Measurements from ENCODE around the gene LRIG3. TPM values are rescaled to one million over a fixed set of nuclear protein-coding genes. Genes with fewer than 3 reads are reported as not detected.

The LRIG3 gene
- polyA plus RNA-seq, 1 donor from 2014 or later = 0.22 TPM

- H3K36me3 ChIP-seq (ENCODE audit: insufficient read depth, low read length) = no peaks in the 10 kb centered on the region
- H3K27ac ChIP-seq (ENCODE audit: low read length) = no peak overlapping the region
- no peak overlapping the region for H3K4me3 ChIP-seq (ENCODE audit: low read length)
Measured at GRCh38 chr12:58895053-58895452, 25.3 kb downstream of the LRIG3 start.

GRCh38 chr12:58894040-58894439 lies 26.3 kb downstream of the LRIG3 start:
- Histone ChIP-seq H3F3A (ENCODE audit: insufficient read depth, low read length, poor library complexity, severe bottlenecking) (no peaks in the 10 kb centered on the region), H3K79me2 (replicated peaks; ENCODE audit: insufficient read depth, low read length) (no peaks in the 10 kb centered on the region), H3K9me2 (ENCODE audit: insufficient read depth, low read length) (no peaks in the 10 kb centered on the region), H3K36me3 (ENCODE audit: insufficient read depth, low read length) (no peaks in the 10 kb centered on the region), H3K4me3 (ENCODE audit: low read length) (no peak overlapping the region), H3K9me3 (ENCODE audit: low read length) (no peaks in the 10 kb centered on the region), H2AFZ (ENCODE audit: low read depth, low read length) (no peak overlapping the region), H4K20me1 (ENCODE audit: insufficient read depth) (no peaks in the 10 kb centered on the region), H3K4me2 (ENCODE audit: low read length) (no peak overlapping the region), H3K27ac (ENCODE audit: low read length) (no peak overlapping the region), H3K27me3 (ENCODE audit: insufficient read depth, low read depth, low read length) (no peaks in the 10 kb centered on the region), H3K9ac (ENCODE audit: low read length) (no peak overlapping the region)
- TF ChIP-seq POLR2AphosphoS5 (IDR thresholded peaks at IDR 0.05) = no peak
- no peak for TF ChIP-seq EP300 (conservative IDR thresholded peaks at IDR 0.05; ENCODE audit: poor library complexity, severe bottlenecking)
- no peak for TF ChIP-seq SMC3 (conservative IDR thresholded peaks at IDR 0.05; ENCODE audit: poor library complexity)
- TF ChIP-seq EZH2 (IDR thresholded peaks at IDR 0.05; ENCODE audit: borderline replicate concordance, insufficient read depth, low read length, poor library complexity, severe bottlenecking) = no peak
- TF ChIP-seq REST (IDR thresholded peaks at IDR 0.05; ENCODE audit: borderline replicate concordance) = no peak
- no peak for TF ChIP-seq MXI1 (conservative IDR thresholded peaks at IDR 0.05; ENCODE audit: poor library complexity, severe bottlenecking)

More at GRCh38 chr12:58895053-58895452, 25.3 kb downstream of the LRIG3 start:
- H3K9ac ChIP-seq (ENCODE audit: low read length) = no peak overlapping the region
- H3K79me2 ChIP-seq (replicated peaks; ENCODE audit: insufficient read depth, low read length) = no peaks in the 10 kb centered on the region
- H3K4me2 ChIP-seq (ENCODE audit: low read length) = no peak overlapping the region
- no peaks in the 10 kb centered on the region for H3K9me3 ChIP-seq (ENCODE audit: low read length)
- H3K27me3 ChIP-seq (ENCODE audit: insufficient read depth, low read depth, low read length) = no peaks in the 10 kb centered on the region
- no peaks in the 10 kb centered on the region for H3K9me2 ChIP-seq (ENCODE audit: insufficient read depth, low read length)
- no peaks in the 10 kb centered on the region for H4K20me1 ChIP-seq (ENCODE audit: insufficient read depth)
- H2AFZ ChIP-seq (ENCODE audit: low read depth, low read length) = no peak overlapping the region
- TF ChIP-seq SMC3 (conservative IDR thresholded peaks at IDR 0.05; ENCODE audit: poor library complexity) (no peak), MXI1 (conservative IDR thresholded peaks at IDR 0.05; ENCODE audit: poor library complexity, severe bottlenecking) (no peak), RAD21 (conservative IDR thresholded peaks at IDR 0.05) (no peak), EP300 (conservative IDR thresholded peaks at IDR 0.05; ENCODE audit: poor library complexity, severe bottlenecking) (no peak), EZH2 (IDR thresholded peaks at IDR 0.05; ENCODE audit: borderline replicate concordance, insufficient read depth, low read length, poor library complexity, severe bottlenecking) (no peak), TAF1 (IDR thresholded peaks at IDR 0.05; ENCODE audit: low read depth) (no peak), REST (IDR thresholded peaks at IDR 0.05; ENCODE audit: borderline replicate concordance) (no peak), CTCF (IDR thresholded peaks at IDR 0.05; ENCODE audit: poor library complexity, severe bottlenecking) (no peak), POLR2AphosphoS5 (IDR thresholded peaks at IDR 0.05) (no peak)
- H3F3A ChIP-seq (ENCODE audit: insufficient read depth, low read length, poor library complexity, severe bottlenecking) = no peaks in the 10 kb centered on the region
